ENCODE data around the gene PCDHB5. TPM values are rescaled to one million over a fixed set of nuclear protein-coding genes. Genes with fewer than 3 reads are reported as not detected.

The PCDHB5 gene
- total and polyA plus RNA-seq, 2 of the 4 experiments (the other 2 are of a cell fraction) = 0.18 to 0.32 TPM

- BruUV-seq (replicated peaks) = no TSS peak
- ChIA-PET POLR2A (ENCODE audit: unreplicated experiment) (no interaction called here), CTCF (no interaction called here)
- dilution Hi-C loops (cut with HindIII; ENCODE audit: low sequenced_read_pairs, unreplicated experiment) = no loop called here
- no peak overlapping the region for H3K56ac ChIP-seq (ENCODE audit: extremely low read depth, insufficient read depth, low read length)
- no peak overlapping the region for H2AFZ ChIP-seq (replicated peaks; ENCODE audit: low read length, poor library complexity)
- DNase-seq (no peak), ATAC-seq (ENCODE audit: low read depth) (no peak)
- H3K23ac ChIP-seq (ENCODE audit: low read depth, low read length) = no peak overlapping the region
- no peak overlapping the region for H3K14ac ChIP-seq (replicated peaks; ENCODE audit: low read depth, low read length)
- no peak overlapping the region for H2BK15ac ChIP-seq (ENCODE audit: low read depth, low read length)
- in situ Hi-C loops (cut with MboI; ENCODE audit: low sequenced_read_pairs) = no loop called here
- H3K9ac ChIP-seq (ENCODE audit: low read depth, low read length) = no peak overlapping the region
- H3K4me1 ChIP-seq (ENCODE audit: control insufficient read depth, insufficient read depth, low read length) = no peaks in the 10 kb centered on the region
- H2BK5ac ChIP-seq (ENCODE audit: low read depth, low read length, poor library complexity, severe bottlenecking) = no peak overlapping the region
- no peak overlapping the region for H2BK120ac ChIP-seq (ENCODE audit: low read depth, low read length)
- H4K20me1 ChIP-seq (ENCODE audit: insufficient read depth, low read length) = no peaks in the 10 kb centered on the region
- H4K91ac ChIP-seq (ENCODE audit: insufficient read depth, low read depth, low read length) = no peak overlapping the region
- no peak overlapping the region for H3K4ac ChIP-seq (ENCODE audit: low read depth, low read length)
- no peak overlapping the region for H2BK20ac ChIP-seq (ENCODE audit: low read depth, low read length)
- no peaks in the 10 kb centered on the region for H3K9me1 ChIP-seq (ENCODE audit: insufficient read depth, low read length)
- H3K9me3 ChIP-seq (ENCODE audit: control insufficient read depth, insufficient read depth, low read length) = peaks cover 14% of the 10 kb centered on the region; the same call in 1 of the 2 replicates
- WGBS, 2 experiments (ENCODE audit: extremely low coverage in 2 of 2, insufficient read length in 1 of 2) = 60% methylated on average over 1 of the region's 20 CpGs; no CpG with 5 or more reads in 1 of the 2 experiments
- H3K18ac ChIP-seq (ENCODE audit: low read depth, low read length) = no peak overlapping the region
- no peak overlapping the region for H3K27ac ChIP-seq (ENCODE audit: insufficient read depth, low read length)
- H3K36me3 ChIP-seq (ENCODE audit: control insufficient read depth, insufficient read depth, low read length) = no peaks in the 10 kb centered on the region
- no peak overlapping the region for H2AK5ac ChIP-seq (ENCODE audit: low read depth, low read length)
- no peak overlapping the region for H4K8ac ChIP-seq (ENCODE audit: low read depth in 2 of 2, low read length in 2 of 2)
- H3K79me1 ChIP-seq (ENCODE audit: low read depth in 1 of 2, low read length in 2 of 2) = no peaks in the 10 kb centered on the region
- H2AK9ac ChIP-seq (replicated peaks; ENCODE audit: low read depth, low read length, poor library complexity) = no peak overlapping the region
- TF ChIP-seq RFX5 (IDR thresholded peaks at IDR 0.05; ENCODE audit: low read depth, low read length) = no peak
- no peak for TF ChIP-seq RCOR1 (IDR thresholded peaks at IDR 0.05; ENCODE audit: insufficient replicate concordance, low read length)
- no peak for TF ChIP-seq ELK1 (IDR thresholded peaks at IDR 0.05; ENCODE audit: borderline replicate concordance, low read depth, low read length)
- no peak for TF ChIP-seq CTCF (conservative IDR thresholded peaks at IDR 0.05; ENCODE audit: low read depth, low read length)
- no peak for TF ChIP-seq MAZ (IDR thresholded peaks at IDR 0.05; ENCODE audit: borderline replicate concordance, low read depth, low read length)
- no peak for TF ChIP-seq SMC3 (IDR thresholded peaks at IDR 0.05; ENCODE audit: low read depth, low read length)
- TF ChIP-seq RAD21 (IDR thresholded peaks at IDR 0.05; ENCODE audit: low read length) = no peak
- no peak for TF ChIP-seq CEBPB (IDR thresholded peaks at IDR 0.05; ENCODE audit: low read depth, low read length)
- no peak for TF ChIP-seq POLR2A (IDR thresholded peaks at IDR 0.05; ENCODE audit: low read depth, low read length)
- no peak for TF ChIP-seq FOS (IDR thresholded peaks at IDR 0.05; ENCODE audit: low read depth, low read length)
- TF ChIP-seq CHD1 (IDR thresholded peaks at IDR 0.05; ENCODE audit: low read depth, low read length) = no peak
- TF ChIP-seq MAFK (IDR thresholded peaks at IDR 0.05; ENCODE audit: low read depth, low read length) = no peak
- no peak for TF ChIP-seq NFE2L2 (IDR thresholded peaks at IDR 0.05; ENCODE audit: low read depth, low read length)
- TF ChIP-seq BHLHE40 (IDR thresholded peaks at IDR 0.05; ENCODE audit: low read depth, low read length) = no peak
- no peak for TF ChIP-seq MXI1 (IDR thresholded peaks at IDR 0.05; ENCODE audit: borderline replicate concordance, low read depth, low read length)
- TF ChIP-seq USF2 (IDR thresholded peaks at IDR 0.05; ENCODE audit: low read depth, low read length) = no peak
- H4K5ac ChIP-seq (ENCODE audit: low read depth, low read length) = no peak overlapping the region
- no peak overlapping the region for H3K4me3 ChIP-seq (ENCODE audit: insufficient read depth, low read depth, low read length)
- intact Hi-C loops (cut with micrococcal nuclease) = no loop called here
- H3K27me3 ChIP-seq (ENCODE audit: control insufficient read depth, insufficient read depth, low read length) = no peaks in the 10 kb centered on the region
- H3K4me2 ChIP-seq (ENCODE audit: low read depth, low read length) = no peak overlapping the region
These were observed 33.9 kb upstream of the PCDHB5 start for GRCh38 chr5:141101059-141101458.
